Lung (tissue), 12 donors: ENCODE data around the gene SRRM3. TPM values are rescaled to one million over a fixed set of nuclear protein-coding genes. Genes with fewer than 3 reads are reported as not detected.

Experiments
- ATAC-seq: fragments of 200-7000 bp; cut with Tn5 transposase; one replicate; pipeline ENCODE4 v1.9.1; 2020; ENCODE audit warnings: moderate number of reproducible peaks; ENCODE audit not compliant: insufficient read depth, low FRiP score
- DNase-seq, 3 donors: peaks; one replicate each; pipeline ENCODE4 v3.0.0-alpha.2; 2013 to 2017
- H3K27ac ChIP-seq, 2 donors: one replicate each; pipeline ENCODE4 v1.5.1; 2013; ENCODE audit warnings: mild to moderate bottlenecking in 2 of 2, moderate library complexity in 2 of 2, control low read depth in 1 of 2, inconsistent platforms in 1 of 2, low read depth in 1 of 2, low read length in 1 of 2
- H3K27me3 ChIP-seq, 3 donors: one replicate each; pipeline ENCODE4 v1.5.1; 2013; ENCODE audit warnings: low read length in 2 of 3; ENCODE audit not compliant: control insufficient read depth in 3 of 3, insufficient read depth in 3 of 3
- H3K36me3 ChIP-seq, 4 donors: one replicate each; pipeline ENCODE4 v1.5.1; 2013; ENCODE audit warnings: low read length in 4 of 4, mild to moderate bottlenecking in 1 of 4, moderate library complexity in 1 of 4; ENCODE audit not compliant: control insufficient read depth in 4 of 4, insufficient read depth in 4 of 4
- H3K4me1 ChIP-seq, 5 donors: one replicate each; pipeline ENCODE4 v1.5.1; 2013; ENCODE audit warnings: low read length in 5 of 5, mild to moderate bottlenecking in 2 of 5, moderate library complexity in 1 of 5; ENCODE audit not compliant: control insufficient read depth in 5 of 5, insufficient read depth in 5 of 5
- H3K4me3 ChIP-seq: one replicate; pipeline ENCODE4 v1.5.1; 2013; ENCODE audit warnings: mild to moderate bottlenecking, control low read depth, moderate library complexity
- H3K9ac ChIP-seq, 2 donors: one replicate each; pipeline ENCODE4 v1.5.1; 2013; ENCODE audit warnings: low read length in 2 of 2, control low read depth in 1 of 2; ENCODE audit not compliant: insufficient read depth in 1 of 2
- H3K9me3 ChIP-seq, 4 donors: one replicate each; pipeline ENCODE4 v1.5.1; 2013; ENCODE audit warnings: low read length in 3 of 4, mild to moderate bottlenecking in 1 of 4, moderate library complexity in 1 of 4; ENCODE audit not compliant: control insufficient read depth in 4 of 4, insufficient read depth in 3 of 4
- CTCF ChIP-seq: IDR thresholded peaks from 2 replicates; pipeline ENCODE4 v1.5.1; 2012; ENCODE audit warnings: mild to moderate bottlenecking; ENCODE audit errors: control extremely low read depth, extremely low read depth
- WGBS, 2 donors: extraction: QIAGEN DNeasy Blood & Tissue Kit; methylation state at CpG; one replicate each; pipeline ENCODE4 v1.1.7; 2013; 5-methylcytosine and 5-hydroxymethylcytosine counted together
- polyA plus RNA-seq, 2 donors: library from polyadenylated mRNA; stranded (reverse); fragments of 200-250 nt; gene quantifications; one replicate each; pipeline ENCODE4 v1.2.1, GENCODE V29; 2013
- total RNA-seq, 2 donors: library from RNA; depleted of rRNA in 1 of 2; stranded (reverse); fragments of >200 nt in 1 of 2; gene quantifications; one replicate each; pipeline ENCODE4 v1.2.1, GENCODE V29; 2014 to 2021
- donor health status: control.
- donor health status: control.
- donor health status: Bipolar disorder and iron deficiency.
- donor health status: healthy.
- donor health status: DM: yes; HTN: yes; CAD: no.

Gene SRRM3
- total and polyA plus RNA-seq, 4 donors = 0.14 to 0.83 (median 0.63) TPM

GRCh38 chr7:76267107-76267893, 65.6 kb downstream of the SRRM3 start:
- peaks cover 0 to 3% (median 0%) of the 10 kb centered on the region in 4 donors for H3K9me3 ChIP-seq
- H3K36me3 ChIP-seq = no peaks in the 10 kb centered on the region
- H3K4me1 ChIP-seq = peaks cover 0 to 4% (median 0%) of the 10 kb centered on the region in 5 donors
- 2 to 3% methylated on average over 65 to 68 of the region's 68 CpGs for WGBS, 2 donors
- no peak for TF ChIP-seq CTCF
- no peak for DNase-seq
- no peak for ATAC-seq
- no peak overlapping the region for H3K4me3 ChIP-seq
- no peak overlapping the region for H3K27ac ChIP-seq
- no peak overlapping the region for H3K9ac ChIP-seq
- peaks cover 0 to 38% (median 23%) of the 10 kb centered on the region in 3 donors for H3K27me3 ChIP-seq

GRCh38 chr7:76267894-76268183, 66.1 kb downstream of the SRRM3 start:
- H3K4me3 ChIP-seq = no peak overlapping the region
- DNase-seq = no peak
- ATAC-seq = no peak
- no peak overlapping the region for H3K9ac ChIP-seq
- H3K9me3 ChIP-seq = peaks cover 0 to 3% (median 0%) of the 10 kb centered on the region in 4 donors
- no peak overlapping the region for H3K27ac ChIP-seq
- 33 to 74% methylated on average over 4 of the region's 4 CpGs for WGBS, 2 donors
- TF ChIP-seq CTCF = no peak
- peaks cover 0 to 41% (median 23%) of the 10 kb centered on the region in 3 donors for H3K27me3 ChIP-seq
- peaks cover 0 to 7% (median 0%) of the 10 kb centered on the region in 5 donors for H3K4me1 ChIP-seq
- no peaks in the 10 kb centered on the region for H3K36me3 ChIP-seq

- no peak overlapping the region for H3K27ac ChIP-seq
- 39 to 58% methylated on average over 5 of the region's 5 CpGs for WGBS, 2 donors
- no peaks in the 10 kb centered on the region for H3K36me3 ChIP-seq
- H3K27me3 ChIP-seq = peaks cover 0 to 45% (median 23%) of the 10 kb centered on the region in 3 donors
- H3K4me3 ChIP-seq = no peak overlapping the region
- H3K9me3 ChIP-seq = peaks cover 0 to 3% (median 0%) of the 10 kb centered on the region in 4 donors
- no peak for TF ChIP-seq CTCF
- no peak overlapping the region for H3K9ac ChIP-seq
- ATAC-seq (no peak), DNase-seq (no peak)
- peaks cover 0 to 10% (median 0%) of the 10 kb centered on the region in 5 donors for H3K4me1 ChIP-seq
Observed at GRCh38 chr7:76268376-76268775, 66.7 kb downstream of the SRRM3 start.
